ENCODE data around the gene GLI1. TPM values are rescaled to one million over a fixed set of nuclear protein-coding genes. Genes with fewer than 3 reads are reported as not detected.
"Not testable (repeated sequence)": the region's sequence is repeated elsewhere in the genome, so short reads cannot be mapped to it uniquely, and the experiment has no call there.

GLI1 gene
- total and polyA plus RNA-seq, 4 donors = 0.25 to 15.5 (median 2.3) TPM

GRCh38 chr12:57515408-57515933 lies 55.9 kb downstream of the GLI1 start:
- ATAC-seq (ENCODE audit: low FRiP score) (no peak), DNase-seq (no peak)
- Histone ChIP-seq H3K4me3 (ENCODE audit: low read length in 2 of 2) (no peak overlapping the region), H3K4me1 (ENCODE audit: control insufficient read depth in 1 of 2, insufficient read depth in 2 of 2, low read length in 2 of 2) (peaks cover 0 to 1% of the 10 kb centered on the region in 2 donors), H3K27me3 (ENCODE audit: control insufficient read depth in 1 of 2, insufficient read depth in 2 of 2, low read length in 1 of 2) (no peaks in the 10 kb centered on the region), H3K9me3 (ENCODE audit: control insufficient read depth, low read length) (no peaks in the 10 kb centered on the region), H3K36me3 (ENCODE audit: control insufficient read depth in 1 of 2, insufficient read depth in 2 of 2, low read length in 1 of 2) (peaks cover 7 to 19% of the 10 kb centered on the region in 2 donors), H3K27ac (ENCODE audit: low read depth in 1 of 2, low read length in 2 of 2) (no peak overlapping the region)
- WGBS, 2 donors = 69 to 75% methylated on average over 3 of the region's 3 CpGs
- intact Hi-C loops (cut with DNase I) = no loop called here

GRCh38 chr12:57515934-57516541 lies 56.5 kb downstream of the GLI1 start:
- H3K27ac ChIP-seq (ENCODE audit: low read depth in 1 of 2, low read length in 2 of 2) = no peak overlapping the region
- no peak overlapping the region for H3K4me3 ChIP-seq (ENCODE audit: low read length in 2 of 2)

GRCh38 chr12:57516617-57517153 lies 57.1 kb downstream of the GLI1 start:
- intact Hi-C loops (cut with DNase I) = no loop called here
- peaks cover 5 to 19% of the 10 kb centered on the region in 2 donors for H3K36me3 ChIP-seq (ENCODE audit: control insufficient read depth in 1 of 2, insufficient read depth in 2 of 2, low read length in 1 of 2)
- ATAC-seq (ENCODE audit: low FRiP score) (no peak), DNase-seq (no peak)
- no peak overlapping the region for H3K27ac ChIP-seq (ENCODE audit: low read depth in 1 of 2, low read length in 2 of 2)
- no peak overlapping the region for H3K4me3 ChIP-seq (ENCODE audit: low read length in 2 of 2)
- whole genome bisulfite sequencing, 2 donors = 89 to 91% methylated on average over 11 of the region's 11 CpGs
- H3K4me1 ChIP-seq (ENCODE audit: control insufficient read depth in 1 of 2, insufficient read depth in 2 of 2, low read length in 2 of 2) = peaks cover 1 to 2% of the 10 kb centered on the region in 2 donors
- H3K9me3 ChIP-seq (ENCODE audit: control insufficient read depth, low read length) = no peaks in the 10 kb centered on the region
- H3K27me3 ChIP-seq (ENCODE audit: control insufficient read depth in 1 of 2, insufficient read depth in 2 of 2, low read length in 1 of 2) = no peaks in the 10 kb centered on the region

More at GRCh38 chr12:57515934-57516541, 56.5 kb downstream of the GLI1 start:
- no peak for DNase-seq
- 70 to 73% methylated on average over 11 of the region's 11 CpGs for WGBS, 2 donors
- ATAC-seq (ENCODE audit: low FRiP score) = no peak
- H3K36me3 ChIP-seq (ENCODE audit: control insufficient read depth in 1 of 2, insufficient read depth in 2 of 2, low read length in 1 of 2) = peaks cover 7 to 19% of the 10 kb centered on the region in 2 donors
- intact Hi-C loops (cut with DNase I) = no loop called here
- peaks cover 0 to 1% of the 10 kb centered on the region in 2 donors for H3K4me1 ChIP-seq (ENCODE audit: control insufficient read depth in 1 of 2, insufficient read depth in 2 of 2, low read length in 2 of 2)
- no peaks in the 10 kb centered on the region for H3K9me3 ChIP-seq (ENCODE audit: control insufficient read depth, low read length)
- H3K27me3 ChIP-seq (ENCODE audit: control insufficient read depth in 1 of 2, insufficient read depth in 2 of 2, low read length in 1 of 2) = no peaks in the 10 kb centered on the region

- ATAC-seq (ENCODE audit: low FRiP score) = no peak
- Histone ChIP-seq H3K27ac (ENCODE audit: low read depth in 1 of 2, low read length in 2 of 2) (peak overlapping the region in 1 of 2 donors; percentile 18), H3K4me1 (ENCODE audit: control insufficient read depth in 1 of 2, insufficient read depth in 2 of 2, low read length in 2 of 2) (peaks cover 1 to 2% of the 10 kb centered on the region in 2 donors), H3K4me3 (ENCODE audit: low read length in 2 of 2) (no peak overlapping the region), H3K27me3 (ENCODE audit: control insufficient read depth in 1 of 2, insufficient read depth in 2 of 2, low read length in 1 of 2) (no peaks in the 10 kb centered on the region), H3K9me3 (ENCODE audit: control insufficient read depth, low read length) (no peaks in the 10 kb centered on the region), H3K36me3 (ENCODE audit: control insufficient read depth in 1 of 2, insufficient read depth in 2 of 2, low read length in 1 of 2) (peaks cover under 1 to 16% of the 10 kb centered on the region in 2 donors)
- no peak for DNase-seq
- intact Hi-C loops (cut with DNase I) = no loop called here
- WGBS, 2 donors = 15 to 35% methylated on average over 1 of the region's 1 CpG
These were observed 57.6 kb downstream of the GLI1 start for GRCh38 chr12:57517187-57517586.

GRCh38 chr12:57517718-57518117 lies 58.1 kb downstream of the GLI1 start:
- H3K27me3 ChIP-seq (ENCODE audit: control insufficient read depth in 1 of 2, insufficient read depth in 2 of 2, low read length in 1 of 2); H3K9me3 ChIP-seq (ENCODE audit: control insufficient read depth, low read length); H3K4me3 ChIP-seq (ENCODE audit: low read length in 2 of 2); intact Hi-C loops (cut with DNase I); H3K4me1 ChIP-seq (ENCODE audit: control insufficient read depth in 1 of 2, insufficient read depth in 2 of 2, low read length in 2 of 2); ATAC-seq (ENCODE audit: low FRiP score); DNase-seq: not testable (repeated sequence)
- peak overlapping the region in 1 of 2 donors; percentile 12 for H3K27ac ChIP-seq (ENCODE audit: low read depth in 1 of 2, low read length in 2 of 2)
- H3K36me3 ChIP-seq (ENCODE audit: control insufficient read depth in 1 of 2, insufficient read depth in 2 of 2, low read length in 1 of 2) = peaks cover 0 to 16% of the 10 kb centered on the region in 2 donors
- 71 to 75% methylated on average over 10 of the region's 10 CpGs for WGBS, 2 donors

- Histone ChIP-seq H3K36me3 (ENCODE audit: control insufficient read depth in 1 of 2, insufficient read depth in 2 of 2, low read length in 1 of 2) (peaks cover 0 to 15% of the 10 kb centered on the region in 2 donors), H3K4me3 (ENCODE audit: low read length in 2 of 2) (no peak overlapping the region), H3K27ac (ENCODE audit: low read depth in 1 of 2, low read length in 2 of 2) (peak overlapping the region in 1 of 2 donors; percentile 55), H3K27me3 (ENCODE audit: control insufficient read depth in 1 of 2, insufficient read depth in 2 of 2, low read length in 1 of 2) (no peaks in the 10 kb centered on the region), H3K4me1 (ENCODE audit: control insufficient read depth in 1 of 2, insufficient read depth in 2 of 2, low read length in 2 of 2) (peaks cover 1 to 2% of the 10 kb centered on the region in 2 donors), H3K9me3 (ENCODE audit: control insufficient read depth, low read length) (no peaks in the 10 kb centered on the region)
- intact Hi-C loops (cut with DNase I) = no loop called here
- 63% methylated on average over 8 of the region's 8 CpGs for WGBS, 2 donors
- DNase-seq (no peak), ATAC-seq (ENCODE audit: low FRiP score) (no peak)
These were observed 58.8 kb downstream of the GLI1 start for GRCh38 chr12:57518176-57518919.

GRCh38 chr12:57518920-57519795 lies 59.6 kb downstream of the GLI1 start:
- Histone ChIP-seq H3K4me3 (ENCODE audit: low read length in 2 of 2) (peak overlapping the region; percentile 89 to 95), H3K27ac (ENCODE audit: low read depth in 1 of 2, low read length in 2 of 2) (peak overlapping the region in 1 of 2 donors; percentile 93), H3K4me1 (ENCODE audit: control insufficient read depth in 1 of 2, insufficient read depth in 2 of 2, low read length in 2 of 2) (peaks cover 1 to 2% of the 10 kb centered on the region in 2 donors), H3K9me3 (ENCODE audit: control insufficient read depth, low read length) (no peaks in the 10 kb centered on the region), H3K36me3 (ENCODE audit: control insufficient read depth in 1 of 2, insufficient read depth in 2 of 2, low read length in 1 of 2) (peaks cover 0 to 15% of the 10 kb centered on the region in 2 donors), H3K27me3 (ENCODE audit: control insufficient read depth in 1 of 2, insufficient read depth in 2 of 2, low read length in 1 of 2) (no peaks in the 10 kb centered on the region)
- WGBS, 2 donors = 25 to 26% methylated on average over 7 of the region's 7 CpGs
- DNase-seq (peak in 1 of 2 donors; percentile 67), ATAC-seq (ENCODE audit: low FRiP score) (no peak)
- intact Hi-C loops (cut with DNase I) = no loop called here

GRCh38 chr12:57519796-57520052 lies 60.1 kb downstream of the GLI1 start:
- WGBS, 2 donors = 0 to 1% methylated on average over 8 of the region's 8 CpGs
- ATAC-seq (ENCODE audit: low FRiP score) = no peak
- peak in 1 of 2 donors; percentile 80 for DNase-seq
- Histone ChIP-seq H3K4me3 (ENCODE audit: low read length in 2 of 2) (peak overlapping the region; percentile 89 to 95), H3K9me3 (ENCODE audit: control insufficient read depth, low read length) (no peaks in the 10 kb centered on the region), H3K27me3 (ENCODE audit: control insufficient read depth in 1 of 2, insufficient read depth in 2 of 2, low read length in 1 of 2) (no peaks in the 10 kb centered on the region), H3K27ac (ENCODE audit: low read depth in 1 of 2, low read length in 2 of 2) (peak overlapping the region; percentile 71 to 93), H3K4me1 (ENCODE audit: control insufficient read depth in 1 of 2, insufficient read depth in 2 of 2, low read length in 2 of 2) (peaks cover 1 to 2% of the 10 kb centered on the region in 2 donors), H3K36me3 (ENCODE audit: control insufficient read depth in 1 of 2, insufficient read depth in 2 of 2, low read length in 1 of 2) (peaks cover 0 to 13% of the 10 kb centered on the region in 2 donors)
- intact Hi-C loops (cut with DNase I) = no loop called here

All from aorta (tissue), 5 donors.